Epithelial cell of proximal tubule (primary cell): ENCODE measurements around the gene AMPH. TPM values are rescaled to one million over a fixed set of nuclear protein-coding genes. Genes with fewer than 3 reads are reported as not detected.

ENCODE experiments used
- DNase-seq: peaks from one replicate; pipeline ENCODE4 v3.0.0-alpha.2; 2011; ENCODE audit warnings: low read depth
- H3K4me3 ChIP-seq: 2 replicates; pipeline ENCODE4 v1.5.1; 2011; ENCODE audit warnings: low read depth, mild to moderate bottlenecking, low read length
- CTCF ChIP-seq: conservative IDR thresholded peaks from 2 replicates; pipeline ENCODE4 v1.5.1; 2012; ENCODE audit warnings: low read depth, mild to moderate bottlenecking, low read length
- total RNA-seq: library from RNA; depleted of rRNA; stranded (reverse); fragments of >200 nt; gene quantifications from 2 replicates; pipeline ENCODE4 v1.2.3, GENCODE V29; 2015

AMPH gene
- total RNA-seq: 0.06 and 0.07 TPM in 2 replicates

GRCh38 chr7:38630720-38631673 lies at the start of gene AMPH:
Gene AMPH (minus strand): TSS chr7:38631373. CDS start chr7:38631351, 22 bp downstream.
- DNase-seq: no peak
- no peak for TF ChIP-seq CTCF
- peak within 1 kb of the TSS; percentile 23 for H3K4me3 ChIP-seq

- DNase-seq: no peak
- no peak for TF ChIP-seq CTCF
- H3K4me3 ChIP-seq: no peak overlapping the region
Measured at GRCh38 chr7:38679419-38679818, 48.2 kb upstream of the AMPH start.

- no peak overlapping the region for H3K4me3 ChIP-seq
- DNase-seq: no peak
- no peak for TF ChIP-seq CTCF
Measured at GRCh38 chr7:38678698-38679054, 47.5 kb upstream of the AMPH start.

- DNase-seq: no peak
- no peak overlapping the region for H3K4me3 ChIP-seq
- TF ChIP-seq CTCF: no peak
Measured at GRCh38 chr7:38677981-38678697, 47.0 kb upstream of the AMPH start.

GRCh38 chr7:38675494-38676106 lies 44.4 kb upstream of the AMPH start:
- no peak for TF ChIP-seq CTCF
- no peak overlapping the region for H3K4me3 ChIP-seq
- DNase-seq: no peak

GRCh38 chr7:38674513-38674912 lies 43.3 kb upstream of the AMPH start:
- DNase-seq: no peak
- no peak overlapping the region for H3K4me3 ChIP-seq
- TF ChIP-seq CTCF: no peak
